GM12891 (cell line): ENCODE measurements around the gene AK8.

Experiments
- PAX5 ChIP-seq: IDR thresholded peaks from 2 replicates; pipeline ENCODE4 v1.6.1; 2011; ENCODE audit warnings: low read length, moderate library complexity, mild to moderate bottlenecking; ENCODE audit not compliant: insufficient read depth, severe bottlenecking
- POLR2A ChIP-seq: IDR thresholded peaks from 2 replicates; pipeline ENCODE4 v1.6.1; 2011; ENCODE audit warnings: low read depth, low read length, control low read depth
- POLR2AphosphoS5 ChIP-seq: IDR thresholded peaks from 2 replicates; pipeline ENCODE4 v1.6.1; 2011; ENCODE audit warnings: low read depth, low read length, control low read depth
- POU2F2 ChIP-seq: IDR thresholded peaks from 2 replicates; pipeline ENCODE4 v1.6.1; 2011; ENCODE audit warnings: low read depth, mild to moderate bottlenecking, control low read depth, low read length, moderate library complexity
- SPI1 ChIP-seq: IDR thresholded peaks from 2 replicates; pipeline ENCODE4 v1.6.1; 2011; ENCODE audit warnings: low read depth, low read length, control low read depth
- TAF1 ChIP-seq: IDR thresholded peaks from 2 replicates; pipeline ENCODE4 v1.6.1; 2011; ENCODE audit warnings: low read depth, low read length, control low read depth

GRCh38 chr9:132712753-132713152 lies 165.3 kb downstream of the AK8 start:
- no peak for TF ChIP-seq POLR2AphosphoS5
- no peak for TF ChIP-seq POLR2A
- no peak for TF ChIP-seq TAF1
- TF ChIP-seq PAX5 = no peak
- no peak for TF ChIP-seq POU2F2
- no peak for TF ChIP-seq SPI1
